ENCODE results near the gene DDX1.

- TF ChIP-seq, protein P1, sequence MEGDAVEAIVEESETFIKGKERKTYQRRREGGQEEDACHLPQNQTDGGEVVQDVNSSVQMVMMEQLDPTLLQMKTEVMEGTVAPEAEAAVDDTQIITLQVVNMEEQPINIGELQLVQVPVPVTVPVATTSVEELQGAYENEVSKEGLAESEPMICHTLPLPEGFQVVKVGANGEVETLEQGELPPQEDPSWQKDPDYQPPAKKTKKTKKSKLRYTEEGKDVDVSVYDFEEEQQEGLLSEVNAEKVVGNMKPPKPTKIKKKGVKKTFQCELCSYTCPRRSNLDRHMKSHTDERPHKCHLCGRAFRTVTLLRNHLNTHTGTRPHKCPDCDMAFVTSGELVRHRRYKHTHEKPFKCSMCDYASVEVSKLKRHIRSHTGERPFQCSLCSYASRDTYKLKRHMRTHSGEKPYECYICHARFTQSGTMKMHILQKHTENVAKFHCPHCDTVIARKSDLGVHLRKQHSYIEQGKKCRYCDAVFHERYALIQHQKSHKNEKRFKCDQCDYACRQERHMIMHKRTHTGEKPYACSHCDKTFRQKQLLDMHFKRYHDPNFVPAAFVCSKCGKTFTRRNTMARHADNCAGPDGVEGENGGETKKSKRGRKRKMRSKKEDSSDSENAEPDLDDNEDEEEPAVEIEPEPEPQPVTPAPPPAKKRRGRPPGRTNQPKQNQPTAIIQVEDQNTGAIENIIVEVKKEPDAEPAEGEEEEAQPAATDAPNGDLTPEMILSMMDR (conservative IDR thresholded peaks at IDR 0.05; ENCODE audit: low read depth, low read length), result no peak
- TF ChIP-seq EZH2 (IDR thresholded peaks at IDR 0.05; ENCODE audit: low read length, unreplicated experiment), result no peak
Observed at GRCh38 chr2:15624903-15625302, 33.2 kb downstream of the DDX1 start.
